ENCODE measurements around the gene LAMTOR5.

DNA sequence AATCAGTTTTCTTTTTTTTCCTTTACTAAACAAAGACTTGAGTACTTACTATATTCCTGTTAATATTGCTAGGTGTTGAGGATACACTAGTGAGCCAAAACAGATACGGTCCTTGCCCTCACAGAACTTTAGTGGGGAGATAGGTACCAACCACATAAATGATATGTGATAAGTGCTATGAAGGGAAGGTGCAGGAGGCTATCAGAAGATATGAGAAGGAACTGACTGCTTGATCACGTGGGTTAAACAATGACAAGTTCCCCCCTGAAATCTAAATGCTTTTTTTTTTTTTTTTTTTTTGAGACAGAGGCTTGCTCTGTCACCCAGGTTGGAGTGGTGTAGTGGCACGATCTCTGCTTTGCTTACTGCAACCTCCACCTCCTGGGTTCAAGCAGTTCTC lies 43.3 kb downstream of the LAMTOR5 start:
- TF ChIP-seq, protein P1, sequence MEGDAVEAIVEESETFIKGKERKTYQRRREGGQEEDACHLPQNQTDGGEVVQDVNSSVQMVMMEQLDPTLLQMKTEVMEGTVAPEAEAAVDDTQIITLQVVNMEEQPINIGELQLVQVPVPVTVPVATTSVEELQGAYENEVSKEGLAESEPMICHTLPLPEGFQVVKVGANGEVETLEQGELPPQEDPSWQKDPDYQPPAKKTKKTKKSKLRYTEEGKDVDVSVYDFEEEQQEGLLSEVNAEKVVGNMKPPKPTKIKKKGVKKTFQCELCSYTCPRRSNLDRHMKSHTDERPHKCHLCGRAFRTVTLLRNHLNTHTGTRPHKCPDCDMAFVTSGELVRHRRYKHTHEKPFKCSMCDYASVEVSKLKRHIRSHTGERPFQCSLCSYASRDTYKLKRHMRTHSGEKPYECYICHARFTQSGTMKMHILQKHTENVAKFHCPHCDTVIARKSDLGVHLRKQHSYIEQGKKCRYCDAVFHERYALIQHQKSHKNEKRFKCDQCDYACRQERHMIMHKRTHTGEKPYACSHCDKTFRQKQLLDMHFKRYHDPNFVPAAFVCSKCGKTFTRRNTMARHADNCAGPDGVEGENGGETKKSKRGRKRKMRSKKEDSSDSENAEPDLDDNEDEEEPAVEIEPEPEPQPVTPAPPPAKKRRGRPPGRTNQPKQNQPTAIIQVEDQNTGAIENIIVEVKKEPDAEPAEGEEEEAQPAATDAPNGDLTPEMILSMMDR (conservative IDR thresholded peaks at IDR 0.05; ENCODE audit: low read depth, low read length) = no peak
- TF ChIP-seq POLR2A (IDR thresholded peaks at IDR 0.05; ENCODE audit: low read depth, low read length) = no peak
- no peak for TF ChIP-seq SMC3 (IDR thresholded peaks at IDR 0.05; ENCODE audit: low read depth, low read length)
- no peak for TF ChIP-seq BHLHE40 (IDR thresholded peaks at IDR 0.05; ENCODE audit: low read depth, low read length)
- no peak for TF ChIP-seq MAZ (IDR thresholded peaks at IDR 0.05; ENCODE audit: borderline replicate concordance, low read depth, low read length)
- TF ChIP-seq MXI1 (IDR thresholded peaks at IDR 0.05; ENCODE audit: borderline replicate concordance, low read depth, low read length) = no peak
- TF ChIP-seq USF2 (IDR thresholded peaks at IDR 0.05; ENCODE audit: low read depth, low read length) = no peak
